Heart left ventricle (tissue), 16 donors: ENCODE results near the gene COL27A1. TPM values are rescaled to one million over a fixed set of nuclear protein-coding genes. Genes with fewer than 3 reads are reported as not detected.
"Not testable (repeated sequence)": the region's sequence is repeated elsewhere in the genome, so short reads cannot be mapped to it uniquely, and the experiment has no call there.

Source experiments
- ATAC-seq, 4 donors: fragments of 200-7000 bp; cut with Tn5 transposase; one replicate each; pipeline ENCODE4 v1.9.1; 2020 to 2022; ENCODE audit warnings: moderate library complexity in 4 of 4, mild to moderate bottlenecking in 3 of 4, moderate number of reproducible peaks in 1 of 4
- DNase-seq, 5 donors: peaks; one replicate each; pipeline ENCODE4 v3.0.0-alpha.2; 2020
- H3K27ac ChIP-seq, 12 donors: fragments of 200-600 bp; sonication (generic) in 4 of 12; one replicate each; pipeline versions ENCODE4 v1.5.0 to v1.8.0; 2016 to 2022; ENCODE audit warnings: mild to moderate bottlenecking in 2 of 12
- H3K27me3 ChIP-seq, 9 donors: fragments of 200-600 bp; sonication (generic) in 2 of 9; one replicate each; pipeline versions ENCODE4 v1.5.1 to v1.8.0; 2016 to 2022; ENCODE audit warnings: mild to moderate bottlenecking in 3 of 9
- H3K36me3 ChIP-seq, 9 donors: fragments of 200-600 bp; sonication (generic) in 2 of 9; one replicate each; pipeline versions ENCODE4 v1.5.0 to v1.8.0; 2018 to 2022; ENCODE audit warnings: mild to moderate bottlenecking in 2 of 9
- H3K4me1 ChIP-seq, 12 donors: fragments of 200-600 bp; sonication (generic) in 4 of 12; one replicate each; pipeline versions ENCODE4 v1.5.0 to v1.8.0; 2016 to 2022; ENCODE audit warnings: mild to moderate bottlenecking in 3 of 12
- H3K4me3 ChIP-seq, 12 donors: fragments of 200-600 bp; sonication (generic) in 4 of 12; one replicate each; pipeline versions ENCODE4 v1.5.0 to v1.8.0; 2017 to 2022; ENCODE audit warnings: mild to moderate bottlenecking in 9 of 12, moderate library complexity in 4 of 12
- H3K9me3 ChIP-seq, 12 donors: fragments of 200-600 bp; sonication (generic) in 4 of 12; one replicate each; pipeline versions ENCODE4 v1.5.0 to v1.8.0; 2016 to 2022; ENCODE audit warnings: mild to moderate bottlenecking in 1 of 12
- CTCF ChIP-seq, 12 donors: fragments of 200-600 bp; sonication (generic) in 4 of 12; IDR thresholded peaks; one replicate each; pipeline versions ENCODE4 v1.5.0 to v1.8.0; 2018 to 2022; ENCODE audit warnings: antibody characterized with exemption in 12 of 12, mild to moderate bottlenecking in 5 of 12
- POLR2A ChIP-seq, 2 donors: fragments of 450-650 bp; IDR thresholded peaks; one replicate each; pipeline ENCODE4 v1.6.1; 2017; ENCODE audit warnings: antibody characterized with exemption in 2 of 2, mild to moderate bottlenecking in 2 of 2, moderate library complexity in 2 of 2
- WGBS, 4 donors: extraction: QIAGEN DNeasy Blood & Tissue Kit in 2 of 4; methylation state at CpG; one replicate each; pipeline versions ENCODE4 v1.1.5 to v1.1.7; 2013 to 2018; 5-methylcytosine and 5-hydroxymethylcytosine counted together
- intact Hi-C, 10 donors: fragments of 100-400 bp; cut with DNase I; formaldehyde crosslinking; loops; one replicate each; pipeline versions ENCODE4 v1.11.1 to v1.14.2; 2022
- polyA plus RNA-seq, 2 donors: library from polyadenylated mRNA; stranded (reverse); fragments of 200-250 nt; gene quantifications; one replicate each; pipeline ENCODE4 v1.2.3, GENCODE V29; 2013
- total RNA-seq, 9 donors: library from RNA; depleted of rRNA in 2 of 9; stranded (reverse); fragments of >200 nt in 2 of 9; fragmentation: NEBNext Ultra II Directional in 3 of 9; extraction: Animal tissue kit (Norgen Biotek cat#: 25700) in 3 of 9; gene quantifications; one replicate each; pipeline versions ENCODE4 v1.1.0 to v1.2.4, GENCODE V29; 2016 to 2023
- donor health status: ischemic (EF 13 %, LVEDD 7.1; RV severe dilation, severe dysfunction).
- donor health status: healthy with polysubstance abuse.
- donor health status: DM: no; HTN: yes; CAD: no.
- donor health status: DM: no; HTN: no; CAD: no.
- donor health status: ischemic (EF 25% LVEDD 6.9; RV normal size, moderate dysfunction).
- donor health status: ischemic (EF 25% LVEDD 5.7; RV mildly dilated, moderate dysfunction).
- donor health status: healthy.
- donor health status: DM: yes; HTN: yes; CAD: no.
- donor health status: ischemic (EF 35%, LVEDD 5.7; RV mildly dilated, moderate dysfunction).
- donor health status: nonischemic (EF 11% LVEDD 7.7; RV severe dilation, severe dysfunction).
- donor health status: DM: yes; HTN: yes; CAD: no.
- donor health status: PGD.
- donor health status: ischemic (EF 29% LVEDD 5.4; RV normal size, mild dysfunction).
- donor health status: nonischemic (EF 23%, LVEDD 6.1; RV moderate dilation, normal function).

Gene COL27A1
- total and polyA plus RNA-seq, 11 donors: 2.3 to 14.2 (median 5.2) TPM

- Histone ChIP-seq H3K27ac (no peak overlapping the region), H3K4me1 (peaks cover 0 to 19% (median 3%) of the 10 kb centered on the region in 12 donors), H3K36me3 (no peaks in the 10 kb centered on the region), H3K4me3 (no peak overlapping the region), H3K27me3 (no peaks in the 10 kb centered on the region), H3K9me3 (peaks cover 0 to 15% (median 9%) of the 10 kb centered on the region in 12 donors)
- DNase-seq (peak in 2 of 5 donors; percentile 27 to 28), ATAC-seq (no peak)
- intact Hi-C loops: no loop called here
- no peak for TF ChIP-seq CTCF (IDR thresholded peaks at IDR 0.05)
- TF ChIP-seq POLR2A (IDR thresholded peaks at IDR 0.05): no peak
- 73 to 91% (median 84%) methylated on average over 5 of the region's 5 CpGs for WGBS, 4 donors
Measured at GRCh38 chr9:114186605-114187289, 31.4 kb downstream of the COL27A1 start.

GRCh38 chr9:114187827-114188226, 32.5 kb downstream of the COL27A1 start:
- H3K27ac ChIP-seq: no peak overlapping the region
- DNase-seq (no peak), ATAC-seq (no peak)
- no peaks in the 10 kb centered on the region for H3K27me3 ChIP-seq
- no peak overlapping the region for H3K4me3 ChIP-seq
- peaks cover 0 to 15% (median 9%) of the 10 kb centered on the region in 12 donors for H3K9me3 ChIP-seq
- WGBS, 4 donors: 91 to 100% (median 96%) methylated on average over 3 of the region's 3 CpGs
- H3K4me1 ChIP-seq: peaks cover 0 to 15% (median 2%) of the 10 kb centered on the region in 12 donors
- no peaks in the 10 kb centered on the region for H3K36me3 ChIP-seq
- TF ChIP-seq CTCF (IDR thresholded peaks at IDR 0.05) (no peak), POLR2A (IDR thresholded peaks at IDR 0.05) (no peak)
- intact Hi-C loops: no loop called here

GRCh38 chr9:114189823-114190562, 34.7 kb downstream of the COL27A1 start:
- Histone ChIP-seq H3K4me1 (peaks cover 0 to 5% (median 0%) of the 10 kb centered on the region in 12 donors), H3K27ac (no peak overlapping the region), H3K27me3 (no peaks in the 10 kb centered on the region), H3K4me3 (no peak overlapping the region), H3K9me3 (peaks cover 0 to 15% (median 9%) of the 10 kb centered on the region in 12 donors), H3K36me3 (no peaks in the 10 kb centered on the region)
- 83 to 93% (median 85%) methylated on average over 2 of the region's 2 CpGs for WGBS, 4 donors
- ATAC-seq (no peak), DNase-seq (peak in 1 of 5 donors; percentile 13)
- no peak for TF ChIP-seq POLR2A (IDR thresholded peaks at IDR 0.05)
- TF ChIP-seq CTCF (IDR thresholded peaks at IDR 0.05): no peak
- intact Hi-C loops: loop anchor here in 1 of 10 donors (2.0 kb wide), 1 partner anchor 39 kb away; no protein-coding TSS in a partner anchor

- peaks cover 0 to 15% (median 9%) of the 10 kb centered on the region in 12 donors for H3K9me3 ChIP-seq
- no peak overlapping the region for H3K4me3 ChIP-seq
- no peaks in the 10 kb centered on the region for H3K27me3 ChIP-seq
- H3K36me3 ChIP-seq: no peaks in the 10 kb centered on the region
- ATAC-seq: no peak
- peaks cover 0 to 5% (median 0%) of the 10 kb centered on the region in 12 donors for H3K4me1 ChIP-seq
- no peak overlapping the region for H3K27ac ChIP-seq
- WGBS, 4 donors: 88 to 95% (median 92%) methylated on average over 1 of the region's 1 CpG
- intact Hi-C loops: loop anchor here in 1 of 10 donors (2.0 kb wide), 1 partner anchor 38 kb away; no protein-coding TSS in a partner anchor
- no peak for TF ChIP-seq CTCF (IDR thresholded peaks at IDR 0.05)
- no peak for TF ChIP-seq POLR2A (IDR thresholded peaks at IDR 0.05)
- peak in 1 of 5 donors; percentile 3 for DNase-seq
Measured at GRCh38 chr9:114190563-114190905, 35.2 kb downstream of the COL27A1 start.

GRCh38 chr9:114191402-114191801, 36.1 kb downstream of the COL27A1 start:
- intact Hi-C loops: loop anchor here in 1 of 10 donors (2.0 kb wide), 1 partner anchor 37 kb away; no protein-coding TSS in a partner anchor
- 93 to 97% (median 96%) methylated on average over 5 of the region's 5 CpGs for WGBS, 4 donors
- not testable (repeated sequence) for ATAC-seq

More at GRCh38 chr9:114191402-114191801, 36.1 kb downstream of the COL27A1 start:
- H3K36me3 ChIP-seq, DNase-seq, H3K27ac ChIP-seq, H3K4me3 ChIP-seq, H3K27me3 ChIP-seq, H3K4me1 ChIP-seq: not testable (repeated sequence)
- H3K9me3 ChIP-seq: peaks cover 0 to 15% (median 9%) of the 10 kb centered on the region in 12 donors
